GM08714 (cell line): ENCODE results near the gene DYSF.

ENCODE experiments used
- H3K4me3 ChIP-seq: fragments of 200-500 bp; sonication (Bioruptor generic); 2 replicates; pipeline ENCODE4 v1.5.1; 2014; ENCODE audit warnings: mild to moderate bottlenecking, low read length, inconsistent platforms
- ZNF274 ChIP-seq: IDR thresholded peaks from 2 replicates; pipeline ENCODE4 v1.6.1; 2012; ENCODE audit warnings: mild to moderate bottlenecking, low read depth, low read length

The DYSF gene

GRCh38 chr2:71602115-71602495 is 148.7 kb downstream of the DYSF start:
- no peak for TF ChIP-seq ZNF274

DNA sequence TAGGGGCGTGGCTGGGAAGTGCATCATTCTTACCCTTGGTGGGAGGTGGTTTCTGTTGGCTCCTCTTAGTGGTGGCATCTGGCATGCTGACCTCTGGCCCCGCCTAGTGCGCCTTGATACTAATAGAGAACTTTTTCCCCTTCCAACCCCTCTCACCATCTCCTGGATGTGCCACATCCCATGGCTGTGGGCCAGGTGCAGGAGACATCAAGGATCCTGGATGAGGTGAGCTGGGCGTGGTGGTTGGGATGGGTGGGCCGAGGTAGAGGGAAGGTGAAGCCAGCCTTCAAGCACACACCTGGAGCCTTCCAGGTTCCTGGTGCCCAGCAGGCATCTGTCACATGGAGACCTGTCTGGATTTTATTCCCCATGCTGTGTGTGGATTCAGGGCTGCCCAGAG is 149.2 kb downstream of the DYSF start:
- no peak overlapping the region for H3K4me3 ChIP-seq
- TF ChIP-seq ZNF274, result no peak

More at GRCh38 chr2:71602115-71602495, 148.7 kb downstream of the DYSF start:
- H3K4me3 ChIP-seq, result no peak overlapping the region

GRCh38 chr2:71603311-71603811 is 150.0 kb downstream of the DYSF start:
- no peak for TF ChIP-seq ZNF274
- no peak overlapping the region for H3K4me3 ChIP-seq

DNA sequence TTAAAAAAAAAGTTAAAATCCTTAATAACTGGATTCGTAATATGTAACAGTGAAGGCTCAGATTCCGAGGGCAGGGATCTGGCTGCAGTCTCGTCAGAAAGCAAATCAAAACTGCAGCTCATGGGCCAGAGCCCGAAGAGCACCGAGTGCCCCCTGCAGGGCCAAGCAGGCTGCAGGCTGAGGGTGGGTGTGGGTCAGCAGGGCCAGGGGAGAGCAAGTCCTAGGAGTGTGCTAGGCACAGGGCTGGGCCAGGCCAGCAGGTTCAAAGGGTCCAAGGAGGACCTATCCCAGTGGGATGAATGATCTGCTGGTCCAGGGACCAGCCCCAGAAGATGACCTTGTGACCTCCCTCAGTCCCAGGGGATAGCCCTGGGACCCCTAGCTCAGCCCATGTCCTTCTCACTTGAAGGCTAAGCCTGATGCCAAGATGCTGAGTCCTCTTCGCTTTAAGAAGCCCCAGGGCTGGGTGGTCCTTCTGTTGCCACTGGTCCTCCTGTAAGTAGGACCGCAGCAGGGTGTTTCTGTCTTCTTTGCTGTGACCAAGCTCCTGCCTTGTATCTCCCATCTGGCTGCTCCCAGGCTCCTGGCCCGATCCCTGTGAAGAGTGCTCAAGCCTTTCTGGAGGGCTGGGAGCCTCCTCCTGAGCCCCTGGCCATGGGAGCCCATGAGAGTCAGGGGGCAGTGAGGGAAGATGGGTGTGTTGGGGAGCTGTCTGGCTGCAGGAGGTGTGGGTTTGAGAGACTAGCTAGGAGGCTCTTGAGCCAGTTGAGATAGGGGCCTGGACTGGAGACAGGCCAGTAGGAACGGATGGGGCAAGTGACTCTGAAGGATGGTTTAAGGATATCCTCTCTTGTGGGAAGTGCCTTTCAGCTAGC is 150.7 kb downstream of the DYSF start:
- TF ChIP-seq ZNF274, result no peak
- H3K4me3 ChIP-seq, result no peak overlapping the region

DNA sequence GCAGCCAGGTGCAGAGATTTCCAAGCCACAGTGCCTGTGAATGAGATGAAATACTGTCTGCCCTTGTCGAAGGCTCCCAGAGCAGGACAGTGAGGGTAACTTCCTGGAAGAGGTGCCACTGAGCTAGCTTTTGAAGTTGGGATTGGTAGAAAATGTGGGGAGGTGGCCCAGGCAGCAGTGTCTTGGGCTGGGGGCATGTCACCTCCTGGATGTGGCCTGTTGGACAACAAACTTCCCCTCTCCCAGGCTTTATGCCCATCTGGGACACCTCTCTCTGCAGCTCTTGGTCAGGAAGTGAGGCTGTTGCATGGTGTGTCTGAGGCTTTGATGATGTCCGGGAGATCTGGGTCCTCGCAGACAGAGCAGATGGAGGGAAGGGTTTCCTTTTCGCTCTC is 151.4 kb downstream of the DYSF start:
- no peak overlapping the region for H3K4me3 ChIP-seq
- TF ChIP-seq ZNF274, result no peak

- H3K4me3 ChIP-seq, result no peak overlapping the region
- no peak for TF ChIP-seq ZNF274
Measured at GRCh38 chr2:71605173-71605641, 151.8 kb downstream of the DYSF start.

GRCh38 chr2:71605781-71606241 is 152.4 kb downstream of the DYSF start:
- H3K4me3 ChIP-seq, result no peak overlapping the region
- no peak for TF ChIP-seq ZNF274

GRCh38 chr2:71606244-71606643 is 152.9 kb downstream of the DYSF start:
- no peak overlapping the region for H3K4me3 ChIP-seq
- TF ChIP-seq ZNF274, result no peak

DNA sequence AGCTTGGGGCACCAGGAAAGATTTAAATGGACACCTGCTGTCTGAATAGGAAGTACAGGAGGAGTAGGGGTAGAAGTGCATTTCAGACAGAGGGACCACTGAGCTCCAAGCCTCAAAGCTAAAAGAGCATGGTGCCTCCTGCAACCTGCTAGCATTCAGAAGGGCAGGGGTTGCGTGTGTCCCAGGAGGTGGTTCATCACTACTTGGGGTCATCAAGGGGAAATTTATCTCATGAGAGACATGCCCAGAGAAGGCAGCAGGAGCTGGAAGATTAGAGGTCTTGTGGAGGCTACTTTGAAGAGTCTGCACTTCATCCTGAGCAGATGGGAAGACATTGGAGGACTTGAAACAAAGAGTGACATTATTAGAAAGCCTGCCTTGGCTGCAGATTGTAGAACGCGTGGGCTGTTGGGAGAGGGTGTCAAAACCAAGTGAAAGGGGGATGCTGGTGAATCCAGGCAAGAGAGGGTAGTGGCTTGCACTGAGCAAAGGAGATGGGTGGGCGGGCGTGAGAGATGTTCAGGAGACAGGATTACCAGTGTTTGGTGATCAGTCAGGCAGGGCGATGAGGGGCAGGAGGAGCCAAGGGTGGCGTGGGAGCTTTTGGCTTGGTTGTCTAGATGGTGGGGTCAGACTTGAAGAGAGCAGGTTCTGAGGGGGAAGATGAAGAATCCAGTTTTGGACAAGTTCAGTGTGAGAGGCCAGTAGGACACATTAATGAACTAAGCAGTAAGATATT is 154.0 kb downstream of the DYSF start:
- no peak for TF ChIP-seq ZNF274
- no peak overlapping the region for H3K4me3 ChIP-seq

GRCh38 chr2:71608034-71608433 is 154.7 kb downstream of the DYSF start:
- no peak overlapping the region for H3K4me3 ChIP-seq
- no peak for TF ChIP-seq ZNF274

DNA sequence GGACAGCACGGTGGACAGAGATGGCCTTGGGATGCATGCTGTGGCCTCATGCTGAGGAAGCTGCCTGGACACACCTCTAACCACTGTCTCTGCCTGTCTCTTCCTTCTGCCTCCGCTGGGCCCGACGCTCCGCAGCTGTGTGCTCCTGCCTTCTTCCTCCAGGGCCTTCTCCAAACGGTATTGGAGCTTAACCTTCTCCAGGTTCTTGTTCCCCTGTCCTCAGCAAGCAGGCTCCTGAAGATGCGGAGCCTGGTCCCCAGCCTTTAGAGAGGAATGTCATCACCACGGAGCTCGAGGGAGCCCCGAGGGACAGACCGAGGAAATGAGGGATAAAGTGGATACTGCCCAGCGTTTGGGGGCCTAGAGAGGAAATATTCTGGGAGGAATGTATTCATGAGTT is 155.1 kb downstream of the DYSF start:
- TF ChIP-seq ZNF274, result no peak
- H3K4me3 ChIP-seq, result no peak overlapping the region

DNA sequence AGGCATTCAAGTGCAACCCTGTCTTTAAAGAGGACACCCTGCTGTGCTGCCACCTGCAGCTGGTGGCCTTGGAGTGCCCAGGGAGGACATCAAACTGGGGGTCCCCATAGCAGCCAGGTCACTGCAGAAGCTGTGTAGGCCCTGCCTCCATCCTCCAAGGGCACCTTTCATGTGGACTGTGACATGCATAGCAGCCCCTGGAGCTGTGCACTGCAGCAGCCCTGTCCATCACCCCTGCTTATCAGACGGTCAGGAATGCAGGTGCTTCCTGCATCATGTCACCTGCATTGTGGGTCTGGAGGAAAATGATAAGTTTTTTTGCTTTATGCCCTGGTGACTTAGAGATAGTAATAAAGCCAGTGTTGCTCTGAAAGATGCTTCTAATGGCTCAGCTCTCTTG is 155.7 kb downstream of the DYSF start:
- no peak for TF ChIP-seq ZNF274
- H3K4me3 ChIP-seq, result no peak overlapping the region

DNA sequence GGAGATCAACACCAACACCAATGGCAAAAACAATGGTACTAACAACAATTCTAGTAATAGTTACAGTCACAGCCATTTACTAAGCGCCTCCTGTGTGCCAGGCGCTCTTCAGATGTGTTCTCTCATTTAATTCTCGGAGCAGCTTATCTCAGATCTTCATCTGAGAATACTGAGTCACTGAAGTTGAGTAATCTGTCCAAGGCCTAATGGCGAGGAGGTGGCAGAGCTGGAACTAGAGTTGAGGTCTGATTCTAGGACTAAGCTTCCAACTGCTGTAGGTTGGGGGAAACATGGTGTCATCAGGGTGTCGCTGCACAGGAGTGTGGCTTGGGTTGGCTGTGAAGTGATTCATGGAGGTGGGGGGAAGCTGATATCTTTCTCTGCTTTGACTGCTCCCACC is 156.1 kb downstream of the DYSF start:
- H3K4me3 ChIP-seq, result no peak overlapping the region
- TF ChIP-seq ZNF274, result no peak

GRCh38 chr2:71609958-71610357 is 156.6 kb downstream of the DYSF start:
- H3K4me3 ChIP-seq, result no peak overlapping the region
- no peak for TF ChIP-seq ZNF274

DNA sequence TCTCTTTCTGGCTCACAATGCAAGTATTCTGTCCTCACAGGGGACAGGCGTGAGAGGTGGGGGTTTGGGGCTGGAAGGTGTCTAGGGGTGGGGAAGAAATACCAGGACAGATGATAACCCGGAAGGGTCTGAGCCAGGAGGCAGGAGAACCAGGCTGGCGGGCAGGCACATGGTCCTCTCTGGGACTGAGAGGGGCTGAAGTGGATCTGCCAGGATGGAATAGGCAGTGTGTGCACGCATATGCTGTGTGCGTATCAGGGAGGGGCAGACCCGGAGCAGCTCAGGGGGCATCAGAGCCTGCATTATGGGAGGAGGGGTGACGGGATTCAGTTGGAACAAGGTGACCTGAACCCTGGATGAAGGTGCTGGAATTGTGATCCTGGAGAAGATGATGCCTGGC is 157.3 kb downstream of the DYSF start:
- no peak overlapping the region for H3K4me3 ChIP-seq
- no peak for TF ChIP-seq ZNF274
